DOHH2 (cell line): ENCODE results near the gene FGF11.

Experiments
- CTCF ChIP-seq: fragments of 200-600 bp; sonication (generic); IDR thresholded peaks from one replicate; pipeline ENCODE4 v1.5.1; 2014; ENCODE audit warnings: antibody characterized with exemption, mild to moderate bottlenecking, low read depth, low read length; ENCODE audit not compliant: poor library complexity, severe bottlenecking
- EZH2phosphoT487 ChIP-seq: fragments of 200-600 bp; sonication (generic); IDR thresholded peaks from 2 replicates; pipeline ENCODE4 v1.6.1; 2017; ENCODE audit warnings: borderline replicate concordance, mild to moderate bottlenecking, antibody characterized with exemption, low read length, moderate library complexity, mixed read lengths

- TF ChIP-seq CTCF = no peak
- TF ChIP-seq EZH2phosphoT487 = no peak
Measured at GRCh38 chr17:7476951-7477350, 37.6 kb downstream of the FGF11 start.
